Caco-2 (cell line): ENCODE data around the gene GARRE1. TPM values are rescaled to one million over a fixed set of nuclear protein-coding genes. Genes with fewer than 3 reads are reported as not detected.

Source experiments
- BruUV-seq: library from RNA; stranded (reverse); fragments of 400-500 nt; replicated peaks from 2 replicates; lab custom pipeline; 2021; lab: Mats Ljungman, UMichigan
- CTCF ChIA-PET: fragments of 300-600 bp; sonication (Branson Sonifier 250); formaldehyde crosslinking; loops from one replicate; lab custom pipeline; 2022; ENCODE audit warnings: antibody characterized with exemption; lab: Charles Lee
- POLR2A ChIA-PET: fragments of 300-600 bp; sonication (Branson Sonifier 250); formaldehyde crosslinking; loops from one replicate; lab custom pipeline; 2022; ENCODE audit warnings: antibody characterized with exemption; lab: Charles Lee
- DNase-seq, 2 experiments: peaks; one replicate each; pipeline versions ENCODE4 v3.0.0 to v3.0.0-alpha.2; 2020 to 2022
- H3K27me3 ChIP-seq: replicated peaks from 2 replicates; pipeline ENCODE4 v1.6.0; 2011; ENCODE audit warnings: low read length; ENCODE audit not compliant: control insufficient read depth, insufficient read depth
- H3K36me3 ChIP-seq: 2 replicates; pipeline ENCODE4 v1.5.1; 2011; ENCODE audit warnings: low read length; ENCODE audit not compliant: control insufficient read depth, insufficient read depth
- H3K4me1 ChIP-seq: fragments of 250-450 bp; sonication (Bioruptor Pico); 2 replicates; pipeline ENCODE4 v1.5.1; 2020; ENCODE audit warnings: mild to moderate bottlenecking
- H3K4me3 ChIP-seq: 2 replicates; pipeline ENCODE4 v1.5.1; 2011; ENCODE audit warnings: low read depth, mild to moderate bottlenecking, control low read depth, low read length
- H3K9me3 ChIP-seq: fragments of 250-450 bp; sonication (Bioruptor Pico); 2 replicates; pipeline ENCODE4 v1.5.1; 2020; ENCODE audit warnings: mild to moderate bottlenecking, moderate library complexity
- H3K27ac Mint-ChIP-seq: one replicate; pipeline ENCODE4 v1.8.0; 2022; ENCODE audit warnings: mixed read lengths; ENCODE audit not compliant: unreplicated experiment
- H3K27me3 Mint-ChIP-seq: one replicate; pipeline ENCODE4 v1.8.0; 2022; ENCODE audit warnings: mixed read lengths; ENCODE audit not compliant: insufficient read depth, unreplicated experiment
- H3K36me3 Mint-ChIP-seq: one replicate; pipeline ENCODE4 v1.8.0; 2022; ENCODE audit warnings: mild to moderate bottlenecking, mixed read lengths; ENCODE audit not compliant: insufficient read depth, unreplicated experiment
- H3K4me1 Mint-ChIP-seq: one replicate; pipeline ENCODE4 v1.8.0; 2022; ENCODE audit warnings: low read depth, mixed read lengths; ENCODE audit not compliant: unreplicated experiment
- H3K4me3 Mint-ChIP-seq: one replicate; pipeline ENCODE4 v1.8.0; 2022; ENCODE audit warnings: mild to moderate bottlenecking, moderate library complexity, mixed read lengths; ENCODE audit not compliant: unreplicated experiment
- H3K9me3 Mint-ChIP-seq: one replicate; pipeline ENCODE4 v1.8.0; 2022; ENCODE audit warnings: mixed read lengths; ENCODE audit not compliant: unreplicated experiment
- intact Hi-C: fragments of 100-400 bp; cut with micrococcal nuclease; formaldehyde crosslinking; loops from one replicate; pipeline ENCODE4 v1.10.0; 2022; ENCODE audit not compliant: unreplicated experiment
- total RNA-seq: library from RNA; stranded (reverse); gene quantifications from 2 replicates; pipeline ENCODE4 v1.2.3, GENCODE V29; 2022
- TF ChIP-seq, protein P1 (sequence below), 2 experiments: fragments of 200-600 bp in 1 of 2; IDR thresholded peaks; 1 replicate in 1 of 2; 2 replicates in 1 of 2; pipeline versions ENCODE4 v1.5.1 to v1.8.0; 2011 to 2022; ENCODE audit warnings: antibody characterized with exemption in 1 of 2, control low read depth in 1 of 2, inconsistent platforms in 1 of 2, low read depth in 1 of 2, low read length in 1 of 2, mild to moderate bottlenecking in 1 of 2, moderate library complexity in 1 of 2; ENCODE audit not compliant: insufficient read depth in 1 of 2, severe bottlenecking in 1 of 2, unreplicated experiment in 1 of 2

GARRE1 gene
- total RNA-seq, 1 experiment from 2014 or later: 20.2 TPM

DNA sequence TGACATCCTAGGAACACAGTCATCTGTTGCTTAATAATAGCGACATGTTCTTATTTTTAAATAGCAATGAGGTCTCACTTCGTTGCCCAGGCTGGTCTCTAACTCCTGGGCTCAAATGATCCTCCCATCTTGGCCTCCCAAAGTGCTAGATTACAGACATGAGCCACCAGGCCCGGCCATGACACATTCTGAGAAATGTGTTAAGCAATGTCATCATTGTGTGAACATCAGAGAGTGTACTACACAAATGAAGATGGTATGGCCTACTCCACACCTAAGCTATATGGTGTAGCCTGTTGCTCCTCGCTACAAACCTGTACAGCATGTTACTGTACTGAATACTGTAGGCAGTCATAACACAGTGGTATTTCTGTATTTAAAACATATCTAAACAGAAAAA is 24.6 kb upstream of the GARRE1 start:
- Mint-ChIP-seq H3K4me1 (no peaks in the 10 kb centered on the region), H3K9me3 (no peaks in the 10 kb centered on the region), H3K27ac (no peak overlapping the region), H3K36me3 (peaks cover 91% of the 10 kb centered on the region), H3K4me3 (no peak overlapping the region), H3K27me3 (no peaks in the 10 kb centered on the region)
- H3K9me3 ChIP-seq: no peaks in the 10 kb centered on the region
- peaks cover 1% of the 10 kb centered on the region; the same call in 1 of the 2 replicates for H3K36me3 ChIP-seq
- TF ChIP-seq, protein P1, sequence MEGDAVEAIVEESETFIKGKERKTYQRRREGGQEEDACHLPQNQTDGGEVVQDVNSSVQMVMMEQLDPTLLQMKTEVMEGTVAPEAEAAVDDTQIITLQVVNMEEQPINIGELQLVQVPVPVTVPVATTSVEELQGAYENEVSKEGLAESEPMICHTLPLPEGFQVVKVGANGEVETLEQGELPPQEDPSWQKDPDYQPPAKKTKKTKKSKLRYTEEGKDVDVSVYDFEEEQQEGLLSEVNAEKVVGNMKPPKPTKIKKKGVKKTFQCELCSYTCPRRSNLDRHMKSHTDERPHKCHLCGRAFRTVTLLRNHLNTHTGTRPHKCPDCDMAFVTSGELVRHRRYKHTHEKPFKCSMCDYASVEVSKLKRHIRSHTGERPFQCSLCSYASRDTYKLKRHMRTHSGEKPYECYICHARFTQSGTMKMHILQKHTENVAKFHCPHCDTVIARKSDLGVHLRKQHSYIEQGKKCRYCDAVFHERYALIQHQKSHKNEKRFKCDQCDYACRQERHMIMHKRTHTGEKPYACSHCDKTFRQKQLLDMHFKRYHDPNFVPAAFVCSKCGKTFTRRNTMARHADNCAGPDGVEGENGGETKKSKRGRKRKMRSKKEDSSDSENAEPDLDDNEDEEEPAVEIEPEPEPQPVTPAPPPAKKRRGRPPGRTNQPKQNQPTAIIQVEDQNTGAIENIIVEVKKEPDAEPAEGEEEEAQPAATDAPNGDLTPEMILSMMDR (IDR thresholded peaks at IDR 0.05; ENCODE audit: insufficient read depth in 1 of 2, low read depth in 1 of 2, low read length in 1 of 2, severe bottlenecking in 1 of 2, unreplicated experiment in 1 of 2): no peak
- H3K27me3 ChIP-seq: no peaks in the 10 kb centered on the region
- ChIA-PET CTCF (no interaction called here), POLR2A (no interaction called here)
- intact Hi-C loops: no loop called here
- BruUV-seq: no TSS peak
- no peak overlapping the region for H3K4me3 ChIP-seq
- no peaks in the 10 kb centered on the region for H3K4me1 ChIP-seq
- DNase-seq: no peak

DNA sequence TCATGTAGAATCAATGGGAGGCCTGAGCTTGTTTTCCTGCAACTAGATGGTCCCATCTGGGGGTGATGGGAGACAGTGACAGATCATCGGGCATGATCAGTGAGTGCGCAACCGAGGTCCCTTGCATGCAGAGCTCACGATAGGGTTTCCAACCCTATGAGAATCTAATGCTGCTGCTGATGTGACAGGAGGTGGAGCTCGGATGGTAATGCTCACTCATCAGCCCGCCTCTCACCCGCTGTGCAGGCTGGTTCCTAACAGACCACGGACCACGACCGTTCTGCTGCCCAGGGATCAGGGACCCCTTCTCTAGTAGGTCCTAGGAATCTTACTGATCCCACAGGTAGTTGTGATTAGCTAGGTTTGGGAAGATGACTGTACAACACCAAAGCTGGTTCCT is 23.5 kb upstream of the GARRE1 start:
- intact Hi-C loops: no loop called here
- TF ChIP-seq, protein P1 (IDR thresholded peaks at IDR 0.05; ENCODE audit: insufficient read depth in 1 of 2, low read depth in 1 of 2, low read length in 1 of 2, severe bottlenecking in 1 of 2, unreplicated experiment in 1 of 2): no peak
- ChIA-PET CTCF (no interaction called here), POLR2A (no interaction called here)
- Histone ChIP-seq H3K36me3 (peaks cover 1% of the 10 kb centered on the region; the same call in 1 of the 2 replicates), H3K9me3 (no peaks in the 10 kb centered on the region), H3K4me1 (no peaks in the 10 kb centered on the region), H3K4me3 (no peak overlapping the region), H3K27me3 (no peaks in the 10 kb centered on the region)
- H3K27ac Mint-ChIP-seq: no peak overlapping the region
- DNase-seq: no peak
- H3K9me3 Mint-ChIP-seq: no peaks in the 10 kb centered on the region
- H3K4me1 Mint-ChIP-seq: peaks cover under 1% of the 10 kb centered on the region
- H3K4me3 Mint-ChIP-seq: no peak overlapping the region
- H3K27me3 Mint-ChIP-seq: no peaks in the 10 kb centered on the region
- peaks cover 85% of the 10 kb centered on the region for H3K36me3 Mint-ChIP-seq
- BruUV-seq: no TSS peak

DNA sequence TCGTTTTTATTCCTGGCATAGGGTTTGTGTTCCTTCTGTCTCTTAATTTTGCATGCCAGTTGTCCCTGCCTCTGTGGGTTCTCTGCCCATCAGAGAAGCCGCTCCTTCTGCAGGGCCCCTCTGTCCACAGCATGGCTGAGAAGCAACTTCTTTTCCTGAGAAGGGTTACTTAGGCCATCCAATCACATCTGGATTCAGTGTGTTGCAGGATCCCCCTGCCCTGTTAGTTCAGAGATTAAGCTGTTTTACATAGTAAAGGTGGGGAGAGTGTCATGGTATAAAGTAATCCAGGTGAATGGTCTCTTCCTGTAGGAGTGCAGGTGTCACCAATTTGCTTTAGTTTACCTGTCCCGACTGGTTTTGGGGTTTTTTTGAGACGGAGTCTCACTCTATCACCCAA is 22.9 kb upstream of the GARRE1 start:
- Mint-ChIP-seq H3K9me3 (no peaks in the 10 kb centered on the region), H3K36me3 (peaks cover 85% of the 10 kb centered on the region), H3K4me1 (peaks cover 7% of the 10 kb centered on the region), H3K4me3 (no peak overlapping the region), H3K27ac (no peak overlapping the region), H3K27me3 (no peaks in the 10 kb centered on the region)
- no TSS peak for BruUV-seq
- no peak for DNase-seq
- ChIA-PET CTCF (interaction anchor here (0.7 kb wide), 1 partner anchor 37 kb away, joined by 11 read pairs; no protein-coding TSS in a partner anchor), POLR2A (no interaction called here)
- H3K36me3 ChIP-seq: peaks cover 1% of the 10 kb centered on the region; the same call in 1 of the 2 replicates
- no peaks in the 10 kb centered on the region for H3K4me1 ChIP-seq
- intact Hi-C loops: no loop called here
- TF ChIP-seq, protein P1 (IDR thresholded peaks at IDR 0.05; ENCODE audit: insufficient read depth in 1 of 2, low read depth in 1 of 2, low read length in 1 of 2, severe bottlenecking in 1 of 2, unreplicated experiment in 1 of 2): no peak
- no peak overlapping the region for H3K4me3 ChIP-seq
- H3K27me3 ChIP-seq: no peaks in the 10 kb centered on the region
- H3K9me3 ChIP-seq: no peaks in the 10 kb centered on the region
